ENCODE data around the gene EMC8. TPM values are rescaled to one million over a fixed set of nuclear protein-coding genes. Genes with fewer than 3 reads are reported as not detected.
"Not testable (repeated sequence)": the region's sequence is repeated elsewhere in the genome, so short reads cannot be mapped to it uniquely, and the experiment has no call there.

The EMC8 gene
- total RNA-seq, 1 donor from 2014 or later, result 45.9 TPM

DNA sequence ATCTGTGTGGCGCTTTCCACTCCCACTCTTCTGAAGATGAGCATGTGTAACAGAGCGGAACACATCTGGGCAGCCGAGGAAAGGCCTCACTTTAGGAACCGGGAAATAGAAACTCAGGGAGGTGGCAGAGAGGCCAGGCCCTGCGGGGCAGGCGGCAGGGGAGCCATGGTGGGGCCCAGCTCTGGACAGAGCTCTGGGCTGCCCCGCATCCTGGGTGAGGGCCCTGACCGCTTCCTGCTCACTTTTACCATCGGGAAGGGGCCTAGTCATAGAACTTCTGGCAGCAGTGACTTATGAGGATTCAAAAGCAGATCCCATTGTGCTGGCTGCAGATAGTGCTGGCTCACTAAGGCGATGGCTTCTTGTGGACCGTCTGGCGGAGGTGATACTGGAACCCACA is 22.8 kb upstream of the EMC8 start:
- no peak for DNase-seq (ENCODE audit: low read depth)
- H3K4me3 ChIP-seq (ENCODE audit: low read depth, low read length), result no peak overlapping the region
- no peak for TF ChIP-seq CTCF (conservative IDR thresholded peaks at IDR 0.05; ENCODE audit: low read depth, low read length)

DNA sequence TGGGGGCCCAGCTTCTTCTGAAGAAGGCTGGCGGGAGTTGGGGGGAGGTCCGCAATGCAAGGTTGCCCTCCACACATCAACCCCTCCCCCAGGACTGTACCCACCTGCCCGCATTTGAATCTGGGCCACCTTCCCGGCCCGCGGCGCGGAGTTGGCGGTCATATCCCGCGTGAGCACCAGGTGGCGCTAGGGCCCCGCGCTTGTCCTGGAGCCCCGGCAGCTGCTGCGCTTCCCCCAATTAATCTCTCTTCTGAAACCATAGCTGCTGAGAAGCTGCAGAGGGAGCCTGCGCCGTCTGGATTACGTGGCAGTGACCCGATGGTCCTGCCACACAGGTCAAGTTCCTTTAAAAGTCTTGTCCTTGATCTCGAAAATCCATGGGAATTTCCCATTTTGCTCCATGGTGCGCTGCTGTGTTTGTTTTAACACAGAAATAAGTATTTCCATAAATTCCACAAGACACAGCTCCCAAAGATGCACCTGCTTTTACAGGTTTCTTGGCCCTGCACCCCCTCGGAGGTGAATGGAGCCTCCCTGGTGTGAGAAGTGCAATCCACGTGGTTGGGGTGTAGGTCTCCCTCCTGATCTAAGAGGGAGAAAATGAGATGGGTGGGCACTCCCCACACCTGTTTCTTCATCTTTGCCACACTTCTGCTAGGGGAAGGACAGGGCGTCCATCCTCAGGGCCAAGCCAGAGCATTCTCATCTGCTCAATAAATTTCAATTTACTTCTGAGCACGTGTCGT is 22.2 kb upstream of the EMC8 start:
- TF ChIP-seq CTCF (conservative IDR thresholded peaks at IDR 0.05; ENCODE audit: low read depth, low read length), result peak; percentile 87
- no peak overlapping the region for H3K4me3 ChIP-seq (ENCODE audit: low read depth, low read length)
- peak; percentile 33 for DNase-seq (ENCODE audit: low read depth)

DNA sequence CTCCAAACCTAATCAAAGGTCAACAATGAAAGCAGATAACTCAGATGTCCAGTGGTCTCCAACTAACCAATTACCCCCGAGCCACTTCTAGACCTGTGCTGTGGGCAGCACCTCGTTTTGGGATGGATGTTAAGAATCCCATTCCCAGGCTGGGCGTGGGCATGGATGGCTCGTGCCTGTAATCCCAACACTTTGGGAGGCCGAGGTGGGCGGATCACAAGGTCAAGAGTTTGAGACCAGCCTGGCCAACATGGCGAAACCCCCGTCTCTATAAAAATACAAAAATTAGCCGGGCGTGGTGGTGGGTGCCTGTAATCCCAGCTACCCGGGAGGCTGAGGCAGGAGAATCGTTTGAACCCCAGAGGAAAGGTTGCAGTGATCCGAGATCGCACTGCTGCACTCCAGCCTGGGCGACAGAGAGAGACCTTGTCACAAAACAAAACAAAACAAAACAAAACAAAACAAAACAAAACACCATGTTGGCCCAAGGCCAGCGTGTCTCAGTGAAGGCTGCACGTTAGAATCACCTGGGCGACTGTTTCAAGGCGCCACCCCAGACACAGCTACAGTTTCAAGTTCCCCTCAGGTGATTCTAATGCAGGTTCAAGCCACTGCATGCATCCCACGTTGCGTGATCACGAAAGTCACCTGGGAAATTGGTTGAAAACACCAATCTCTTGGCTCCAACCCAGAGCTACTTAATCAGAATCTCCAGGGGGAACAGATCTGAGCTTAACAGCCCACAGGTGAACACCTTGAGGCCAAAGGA is 21.4 kb upstream of the EMC8 start:
- H3K4me3 ChIP-seq (ENCODE audit: low read depth, low read length), result no peak overlapping the region
- TF ChIP-seq CTCF (conservative IDR thresholded peaks at IDR 0.05; ENCODE audit: low read depth, low read length), result no peak
- DNase-seq (ENCODE audit: low read depth), result no peak

- TF ChIP-seq CTCF (conservative IDR thresholded peaks at IDR 0.05; ENCODE audit: low read depth, low read length), result no peak
- DNase-seq (ENCODE audit: low read depth), result no peak
- H3K4me3 ChIP-seq (ENCODE audit: low read depth, low read length), result no peak overlapping the region
Observed at GRCh38 chr16:85819771-85820170, 20.4 kb upstream of the EMC8 start.

DNA sequence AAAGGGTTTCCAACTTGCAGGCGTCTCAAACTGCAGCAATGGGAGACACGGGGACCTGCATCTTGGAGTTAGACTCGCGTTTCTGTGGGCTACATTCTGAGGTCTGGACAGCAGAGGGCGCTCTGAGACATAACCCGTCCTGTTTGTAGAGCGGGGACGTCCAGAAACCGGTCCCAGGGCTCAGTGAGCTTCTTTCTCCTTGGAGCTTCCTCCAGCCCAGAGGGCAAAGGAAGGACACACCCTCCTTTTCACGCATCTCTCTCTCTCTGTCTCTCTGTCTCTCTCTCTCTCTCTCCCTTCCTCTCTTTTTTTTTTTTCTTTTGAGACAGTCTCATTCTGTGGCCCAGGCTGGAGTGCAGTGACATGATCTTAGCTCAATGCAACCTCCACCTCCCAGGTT is 19.9 kb upstream of the EMC8 start:
- no peak for DNase-seq (ENCODE audit: low read depth)
- H3K4me3 ChIP-seq (ENCODE audit: low read depth, low read length), result no peak overlapping the region
- TF ChIP-seq CTCF (conservative IDR thresholded peaks at IDR 0.05; ENCODE audit: low read depth, low read length), result peak; percentile 81

DNA sequence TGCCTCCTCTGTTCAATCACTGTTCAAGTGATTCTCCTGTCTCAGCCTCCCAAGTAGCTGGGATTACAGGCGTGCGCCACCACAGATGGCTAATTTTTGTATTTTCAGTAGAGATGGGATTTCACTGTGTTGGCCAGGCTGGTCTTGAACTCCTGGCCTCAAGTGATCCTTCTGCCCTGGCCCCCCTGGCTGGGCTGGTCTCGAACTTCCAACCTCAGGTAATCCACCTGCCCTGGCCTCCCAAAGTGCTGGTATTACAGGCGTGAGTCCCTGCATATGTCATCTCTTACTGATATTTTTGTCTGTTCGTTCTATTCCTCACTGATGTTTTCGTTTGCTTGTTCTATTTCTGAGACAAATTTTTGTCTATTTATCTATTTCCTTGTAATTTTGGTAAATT is 17.9 kb upstream of the EMC8 start:
- H3K4me3 ChIP-seq (ENCODE audit: low read depth, low read length); DNase-seq (ENCODE audit: low read depth): not testable (repeated sequence)

GRCh38 chr16:85816159-85816558 is 16.8 kb upstream of the EMC8 start:
- no peak for DNase-seq (ENCODE audit: low read depth)
- no peak overlapping the region for H3K4me3 ChIP-seq (ENCODE audit: low read depth, low read length)

More at GRCh38 chr16:85816159-85816558, 16.8 kb upstream of the EMC8 start:
- no peak for TF ChIP-seq CTCF (conservative IDR thresholded peaks at IDR 0.05; ENCODE audit: low read depth, low read length)

Data from epithelial cell of proximal tubule (primary cell).